ENCODE results near the gene BSPH1.
"Not testable (repeated sequence)": the region's sequence is repeated elsewhere in the genome, so short reads cannot be mapped to it uniquely, and the experiment has no call there.

BSPH1 gene

DNA sequence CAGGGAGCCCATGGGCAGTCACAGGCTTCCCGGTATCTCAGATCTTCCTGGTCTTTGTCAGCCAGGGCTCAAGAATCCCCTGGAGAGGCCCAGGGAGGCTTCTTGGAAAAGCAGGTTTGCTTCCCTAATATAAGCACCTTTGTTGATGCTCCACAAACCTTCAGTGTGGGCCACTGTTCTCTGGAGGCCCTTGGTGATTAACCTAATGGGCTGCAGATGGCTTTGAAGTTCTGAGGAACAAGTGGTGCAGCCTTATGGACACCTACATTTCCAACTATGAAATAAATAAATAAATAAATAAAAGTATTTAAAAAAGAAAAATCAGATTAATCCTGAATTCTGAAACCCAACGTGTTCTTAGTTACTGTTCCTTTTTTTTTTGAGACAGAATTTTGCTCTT is at the start of gene BSPH1:
Gene BSPH1, minus strand, starts transcription at position 101 of the 400 bp plus-strand sequence. Its CDS starts 89 bp downstream, at position 12.
- no peak for DNase-seq

- no peak for DNase-seq
Measured at GRCh38 chr19:48036765-48037164, 44.8 kb upstream of the BSPH1 start.

DNA sequence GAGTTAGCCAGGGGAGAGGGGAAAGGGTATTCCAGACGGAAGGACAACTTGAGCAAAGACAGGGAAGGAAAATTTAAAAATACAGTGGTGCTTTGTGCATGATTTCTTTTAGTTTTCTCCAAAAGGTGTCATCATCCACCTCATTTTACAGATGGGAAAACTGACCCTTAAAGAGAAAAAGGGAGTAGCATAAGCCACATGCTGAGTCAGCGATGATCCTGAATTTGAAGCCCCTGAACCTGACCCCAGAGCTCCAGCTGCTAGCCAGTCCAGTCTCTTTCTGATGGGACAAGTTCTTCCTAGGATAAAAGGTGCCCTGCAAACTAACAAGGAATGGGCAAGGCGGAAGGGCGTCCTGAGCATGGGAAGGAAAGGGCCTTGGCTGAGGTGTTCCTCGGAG is 41.6 kb upstream of the BSPH1 start:
- no peak for DNase-seq

GRCh38 chr19:48030073-48030472 is 38.1 kb upstream of the BSPH1 start:
- DNase-seq: no peak

DNA sequence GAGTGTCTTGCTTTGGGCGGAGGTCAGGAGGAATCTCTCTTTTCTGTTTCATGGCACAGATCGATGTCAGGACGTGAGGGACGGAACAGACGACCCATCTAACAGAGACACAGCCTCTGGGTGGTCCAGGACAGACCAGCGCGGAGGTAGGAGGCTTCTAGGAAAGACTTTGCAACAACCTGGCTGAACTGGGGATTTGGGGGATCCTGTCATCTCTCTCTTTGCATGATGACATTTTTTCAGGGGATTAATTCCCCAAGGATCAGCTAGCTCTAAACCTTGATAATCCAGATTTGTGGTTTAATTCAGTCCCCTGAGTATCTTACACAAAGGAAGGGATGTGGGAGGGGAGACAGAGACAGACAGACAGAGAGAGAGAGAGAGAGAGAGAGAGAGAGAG is 37.5 kb upstream of the BSPH1 start:
- DNase-seq: no peak

GRCh38 chr19:48025480-48025879 is 33.5 kb upstream of the BSPH1 start:
- DNase-seq: no peak

GRCh38 chr19:48023518-48023917 is 31.5 kb upstream of the BSPH1 start:
- no peak for DNase-seq

DNA sequence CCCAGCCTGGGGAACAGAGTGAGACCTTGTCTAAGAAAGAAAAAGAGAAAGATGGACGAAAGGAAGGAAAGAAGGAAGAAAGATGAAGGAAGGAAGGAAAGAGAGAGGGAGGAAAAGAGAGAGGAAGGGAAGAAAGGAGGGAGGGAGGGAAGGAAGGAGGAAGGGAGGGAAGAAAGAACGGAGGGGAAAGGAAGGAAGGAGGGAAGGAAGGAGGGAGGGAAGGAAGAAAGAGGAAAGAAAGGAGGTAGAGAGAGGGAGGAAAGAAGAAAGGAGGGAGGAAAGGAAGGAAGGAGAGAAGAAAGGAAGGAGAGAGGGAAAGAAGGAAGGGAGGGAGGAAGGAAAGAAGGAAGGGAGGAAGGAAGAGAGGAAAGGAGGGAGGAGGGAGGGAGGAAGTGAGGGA is 31.0 kb upstream of the BSPH1 start:
- no peak for DNase-seq

DNA sequence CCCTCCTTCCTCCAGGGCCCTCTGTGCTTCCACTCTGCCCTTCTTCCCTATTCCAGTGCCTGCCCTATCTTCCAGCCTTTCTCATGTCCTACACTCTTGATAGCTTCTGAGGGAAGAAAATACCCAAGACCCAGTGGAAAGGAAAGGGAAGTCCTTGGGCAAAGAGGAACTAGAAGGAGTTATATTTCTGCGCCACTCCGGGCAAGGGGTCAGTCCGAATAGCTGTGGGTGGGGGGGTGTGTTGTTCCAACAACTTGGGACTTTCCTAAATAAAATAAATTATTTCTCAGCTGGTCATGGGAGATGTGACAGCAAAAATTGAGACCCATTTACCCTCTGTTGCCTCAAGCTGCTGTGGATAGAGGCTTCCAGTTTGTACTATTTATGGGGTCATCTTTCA is 28.7 kb upstream of the BSPH1 start:
- no peak for DNase-seq

DNA sequence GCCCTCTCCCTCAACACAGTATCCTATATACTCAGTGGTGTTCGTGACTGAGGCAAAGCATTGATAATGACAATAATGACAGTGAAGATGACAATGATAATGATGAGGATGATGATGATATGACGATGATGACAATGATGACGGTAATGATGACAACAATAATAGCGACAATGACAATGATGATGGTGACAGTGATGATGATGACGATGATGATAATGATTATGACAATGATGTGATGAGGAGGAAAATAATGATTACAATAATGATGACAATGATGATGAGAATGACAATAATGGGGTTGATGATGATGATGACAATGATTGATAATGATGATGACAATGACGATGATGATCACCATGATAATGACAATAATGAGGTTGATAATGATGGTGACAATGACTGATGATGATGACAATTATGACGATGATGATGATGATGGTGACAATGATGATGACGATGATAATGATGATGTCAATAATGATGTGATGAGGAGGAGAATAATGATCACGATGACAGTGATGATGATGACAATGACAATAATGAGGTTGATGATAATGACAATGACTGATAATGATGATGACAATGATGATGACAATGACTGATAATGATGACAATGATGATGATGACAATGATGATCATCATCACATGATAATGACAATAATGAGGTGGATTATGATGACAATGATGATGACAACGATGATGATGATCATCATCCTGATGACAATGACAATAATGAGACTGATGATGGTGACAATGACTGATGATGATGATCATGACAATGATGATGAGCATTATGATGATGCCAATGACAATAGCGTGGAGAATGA is 19.2 kb upstream of the BSPH1 start:
- no peak for DNase-seq

DNA sequence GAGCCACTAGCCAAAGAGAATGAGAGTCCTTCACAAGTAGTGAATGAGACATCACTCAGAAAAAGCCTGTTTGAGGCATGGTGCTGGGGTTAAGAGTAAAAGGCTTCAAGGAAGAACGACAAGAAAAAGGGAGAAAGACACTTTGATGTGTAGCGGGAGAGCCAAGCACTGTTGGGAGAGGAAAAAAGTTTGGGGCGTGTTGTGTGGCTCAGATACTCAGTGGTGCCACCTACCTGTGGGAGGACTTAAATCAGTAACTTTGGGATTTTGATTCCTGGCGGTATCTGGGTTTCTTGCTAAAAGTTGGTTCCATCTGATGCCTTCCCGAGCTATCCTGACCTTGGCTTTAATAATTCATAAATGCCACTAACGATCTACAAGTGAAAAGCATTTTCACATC is 14.8 kb upstream of the BSPH1 start:
- DNase-seq: peak; percentile 16

GRCh38 chr19:48004236-48004635 is 12.3 kb upstream of the BSPH1 start:
- DNase-seq: no peak

GRCh38 chr19:48000846-48001245 is 8.9 kb upstream of the BSPH1 start:
- DNase-seq: no peak

DNA sequence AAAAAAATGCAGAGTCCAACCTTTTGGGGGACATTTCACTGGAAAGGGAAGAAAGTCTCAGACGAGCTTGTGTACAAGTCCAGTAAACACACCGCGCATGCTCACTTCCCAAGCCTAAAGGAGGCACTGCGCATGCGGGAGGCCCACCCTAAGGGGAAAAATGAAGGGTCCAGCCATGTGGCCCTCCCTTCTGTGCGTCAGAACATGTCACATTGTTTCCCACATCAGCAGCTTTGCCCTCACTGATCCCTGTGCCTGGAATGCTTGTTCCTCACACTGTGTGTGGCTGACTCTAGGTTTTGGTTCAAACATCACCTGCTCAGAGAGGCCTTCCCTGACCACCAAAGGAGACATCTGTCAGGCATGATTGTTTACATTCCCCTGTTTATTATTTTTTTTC is 6.8 kb upstream of the BSPH1 start:
- no peak for DNase-seq

GRCh38 chr19:47996230-47996727 is 4.3 kb upstream of the BSPH1 start:
- no peak for DNase-seq

DNA sequence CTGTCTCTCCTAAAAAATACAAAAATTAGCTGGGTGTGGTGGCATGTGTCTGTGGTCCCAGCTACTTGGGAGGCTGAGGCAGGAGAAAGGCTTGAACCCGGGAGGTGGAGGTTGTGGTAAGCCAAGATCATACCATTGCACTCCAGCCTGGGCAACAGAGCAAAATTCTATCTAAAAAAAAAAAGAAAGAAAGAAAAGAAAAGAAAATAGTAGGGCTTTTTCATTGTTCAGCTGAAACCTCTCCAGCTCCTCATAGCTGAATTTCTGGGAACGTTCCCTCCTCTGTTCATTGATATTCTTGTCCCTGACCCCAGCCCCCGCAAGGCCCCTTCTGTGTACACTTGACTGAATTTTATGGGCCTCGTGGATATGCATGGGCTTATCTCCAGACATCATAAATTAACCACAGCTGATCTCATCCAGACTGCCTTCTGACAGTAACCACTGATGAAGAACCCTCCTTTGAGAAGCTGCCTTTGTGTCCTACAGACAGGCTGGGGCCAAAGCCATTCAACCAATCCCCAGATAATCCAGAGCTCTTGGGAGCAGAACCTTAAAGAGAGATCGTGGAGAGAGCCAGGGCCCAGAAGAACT is 2.3 kb upstream of the BSPH1 start, which contains the start of gene ELSPBP1:
Gene ELSPBP1, plus strand, starts transcription at position 424 of the 594 bp plus-strand sequence. CDS start 14,036 bp downstream, outside the sequence.
- no peak for DNase-seq

- DNase-seq: no peak
Measured at GRCh38 chr19:47991191-47991808, 670 bp downstream of the BSPH1 start.

DNA sequence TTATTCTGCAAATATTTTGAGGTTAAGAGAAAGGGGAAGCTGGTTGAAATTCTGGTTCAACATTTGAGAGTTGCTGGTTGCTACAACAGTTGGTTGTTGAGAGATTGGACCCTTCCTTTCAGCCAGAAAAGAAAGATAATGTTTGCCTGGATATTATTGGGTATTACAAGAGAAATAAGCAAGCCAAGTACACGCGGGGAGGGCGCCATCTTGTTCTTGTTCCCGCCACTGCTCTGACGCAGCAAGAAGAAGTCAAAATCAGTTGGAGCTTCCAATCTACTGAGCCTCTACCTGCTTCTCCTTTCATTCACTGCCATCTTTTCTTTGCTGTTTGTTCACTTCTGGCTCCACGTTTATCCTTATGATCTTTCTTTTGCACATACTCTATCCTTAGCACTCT is 18.4 kb downstream of the BSPH1 start:
- DNase-seq: no peak

- not testable (repeated sequence) for DNase-seq
Measured at GRCh38 chr19:47955936-47956335, 36.0 kb downstream of the BSPH1 start.

DNA sequence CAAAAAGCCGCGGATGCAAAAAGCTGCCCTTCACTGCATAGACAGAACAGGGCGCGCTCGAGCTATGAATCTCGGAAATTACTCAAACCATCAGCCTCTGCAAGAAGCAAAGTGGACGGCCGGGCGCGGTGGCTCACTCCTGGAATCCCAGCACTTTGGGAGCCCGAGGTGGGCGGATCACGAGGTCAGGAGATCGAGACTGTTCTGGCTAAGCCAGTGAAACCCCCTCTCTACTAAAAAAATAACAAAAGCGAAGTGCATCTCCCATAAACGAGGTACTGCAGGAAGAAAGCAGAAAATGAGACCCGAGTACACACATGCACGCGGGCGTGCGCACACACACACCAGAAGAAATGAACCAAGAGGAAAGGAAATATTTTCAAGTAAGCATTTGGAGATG is 39.8 kb downstream of the BSPH1 start:
- not testable (repeated sequence) for DNase-seq

GRCh38 chr19:47949852-47950521 is 42.0 kb downstream of the BSPH1 start:
- not testable (repeated sequence) for DNase-seq

DNA sequence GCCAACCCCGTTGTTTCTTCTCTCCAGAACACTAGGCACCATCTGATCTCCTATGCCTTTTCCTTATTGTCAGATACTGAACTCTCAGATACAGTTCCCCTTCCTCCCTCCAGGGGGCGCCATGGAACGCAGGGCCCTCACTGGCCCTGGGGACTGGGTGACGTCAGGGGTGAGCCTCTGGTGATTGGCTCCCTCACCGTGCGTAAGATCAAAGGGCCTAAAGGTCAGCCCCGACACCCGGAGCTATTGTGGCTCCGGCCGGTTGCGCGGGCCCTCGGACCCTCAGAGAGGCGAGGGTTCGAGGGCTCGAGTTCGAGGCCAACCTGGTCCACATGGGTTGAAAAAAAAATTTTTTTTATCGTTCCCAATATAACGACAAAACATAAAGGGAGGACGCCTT is 63.4 kb downstream of the BSPH1 start:
- not testable (repeated sequence) for DNase-seq

GRCh38 chr19:47920107-47920506 is 71.9 kb downstream of the BSPH1 start:
- not testable (repeated sequence) for DNase-seq
